GM19467 (cell line): ENCODE measurements around the gene TSR3.
"Not testable (repeated sequence)": the region's sequence is repeated elsewhere in the genome, so short reads cannot be mapped to it uniquely, and the experiment has no call there.

Experiments
- ATAC-seq: cut with Tn5 transposase; IDR thresholded peaks from one replicate; pipeline ENCODE4 v1.9.1; 2021; ENCODE audit warnings: mild to moderate bottlenecking, moderate library complexity; ENCODE audit not compliant: unreplicated experiment

Gene TSR3

GRCh38 chr16:1338855-1339675, 12.6 kb downstream of the TSR3 start:
- no peak for ATAC-seq

- no peak for ATAC-seq
Measured at GRCh38 chr16:1338119-1338730, 13.5 kb downstream of the TSR3 start.

- ATAC-seq: no peak
Measured at GRCh38 chr16:1337486-1337885, 14.2 kb downstream of the TSR3 start.

GRCh38 chr16:1336619-1337018, 15.1 kb downstream of the TSR3 start:
- no peak for ATAC-seq

GRCh38 chr16:1335996-1336395, 15.7 kb downstream of the TSR3 start:
- no peak for ATAC-seq

GRCh38 chr16:1335211-1335971, 16.3 kb downstream of the TSR3 start:
- no peak for ATAC-seq

- no peak for ATAC-seq
Measured at GRCh38 chr16:1334739-1335138, 16.9 kb downstream of the TSR3 start.

- no peak for ATAC-seq
Measured at GRCh38 chr16:1333854-1334700, 17.6 kb downstream of the TSR3 start.

GRCh38 chr16:1333149-1333812, 18.4 kb downstream of the TSR3 start, which contains the start of gene BAIAP3:
Gene BAIAP3, plus strand, starts transcription at chr16:1333645. Its CDS starts 4,905 bp downstream, at chr16:1338550.
- no peak for ATAC-seq

GRCh38 chr16:1332618-1333148, 19.0 kb downstream of the TSR3 start:
- ATAC-seq: no peak

GRCh38 chr16:1331712-1332617, 19.7 kb downstream of the TSR3 start:
- ATAC-seq: no peak

- ATAC-seq: no peak
Measured at GRCh38 chr16:1330931-1331711, 20.6 kb downstream of the TSR3 start.

GRCh38 chr16:1330260-1330914, 21.3 kb downstream of the TSR3 start:
- no peak for ATAC-seq

- not testable (repeated sequence) for ATAC-seq
Measured at GRCh38 chr16:1328961-1329360, 22.7 kb downstream of the TSR3 start.

GRCh38 chr16:1328136-1328535, 23.5 kb downstream of the TSR3 start:
- not testable (repeated sequence) for ATAC-seq

GRCh38 chr16:1327619-1327947, 24.1 kb downstream of the TSR3 start:
- ATAC-seq: no peak

- ATAC-seq: no peak
Measured at GRCh38 chr16:1326946-1327618, 24.6 kb downstream of the TSR3 start.
